GM23338 (cell line): ENCODE data around the gene SLC25A34. TPM values are rescaled to one million over a fixed set of nuclear protein-coding genes. Genes with fewer than 3 reads are reported as not detected.

ENCODE experiments used
- ATAC-seq: fragments of 200-7000 bp; cut with Tn5 transposase; 3 replicates; pipeline ENCODE4 v1.9.1; 2020
- DNase-seq: peaks from one replicate; pipeline ENCODE4 v3.0.0-alpha.2; 2015; ENCODE audit warnings: low spot score
- H2AFZ ChIP-seq: fragments of 200-600 bp; sonication (generic); 2 replicates; pipeline ENCODE4 v1.8.0; 2016; ENCODE audit warnings: antibody characterized with exemption, mild to moderate bottlenecking, moderate library complexity
- H3F3A ChIP-seq: fragments of 200-600 bp; sonication (generic); replicated peaks from 2 replicates; pipeline ENCODE4 v1.8.0; 2017; ENCODE audit warnings: antibody characterized with exemption, mixed run types, low read depth
- H3K27ac ChIP-seq: fragments of 200-600 bp; sonication (generic); 2 replicates; pipeline ENCODE4 v1.6.1; 2016; ENCODE audit warnings: low read depth
- H3K27me3 ChIP-seq: fragments of 200-600 bp; sonication (generic); 2 replicates; pipeline ENCODE4 v1.8.0; 2016; ENCODE audit warnings: mild to moderate bottlenecking, mixed run types, moderate library complexity; ENCODE audit not compliant: insufficient read depth
- H3K36me3 ChIP-seq: fragments of 200-600 bp; sonication (generic); 2 replicates; pipeline ENCODE4 v1.8.0; 2016; ENCODE audit warnings: mild to moderate bottlenecking; ENCODE audit not compliant: insufficient read depth
- H3K4me1 ChIP-seq: fragments of 200-600 bp; sonication (generic); 2 replicates; pipeline ENCODE4 v1.8.0; 2016; ENCODE audit warnings: mild to moderate bottlenecking, moderate library complexity; ENCODE audit not compliant: insufficient read depth
- H3K4me2 ChIP-seq: fragments of 200-600 bp; sonication (generic); 2 replicates; pipeline ENCODE4 v1.7.1; 2017; ENCODE audit warnings: mixed run types
- H3K4me3 ChIP-seq: fragments of 200-600 bp; sonication (generic); 2 replicates; pipeline ENCODE4 v1.6.1; 2016; ENCODE audit warnings: mixed run types
- H3K79me2 ChIP-seq: fragments of 200-600 bp; sonication (generic); replicated peaks from 2 replicates; pipeline ENCODE4 v1.8.0; 2017; ENCODE audit warnings: mild to moderate bottlenecking; ENCODE audit not compliant: insufficient read depth
- H3K9me2 ChIP-seq: fragments of 200-600 bp; sonication (generic); 2 replicates; pipeline ENCODE4 v1.8.0; 2017; ENCODE audit not compliant: insufficient read depth
- H4K20me1 ChIP-seq: fragments of 200-600 bp; sonication (generic); replicated peaks from 2 replicates; pipeline ENCODE4 v1.8.0; 2017; ENCODE audit warnings: mild to moderate bottlenecking; ENCODE audit not compliant: insufficient read depth
- H3K27ac Mint-ChIP-seq: 2 replicates; pipeline ENCODE4 v1.8.0; 2020; ENCODE audit warnings: inconsistent platforms, mild to moderate bottlenecking, moderate library complexity, mixed read lengths
- H3K27me3 Mint-ChIP-seq: 3 replicates; pipeline ENCODE4 v1.8.0; 2022; ENCODE audit warnings: low read depth, mild to moderate bottlenecking, moderate library complexity, mixed read lengths, inconsistent platforms; ENCODE audit not compliant: insufficient read depth, poor library complexity
- H3K36me3 Mint-ChIP-seq: 3 replicates; pipeline ENCODE4 v1.8.0; 2021; ENCODE audit warnings: low read depth, mild to moderate bottlenecking, inconsistent platforms, moderate library complexity, mixed read lengths
- H3K4me1 Mint-ChIP-seq: 3 replicates; pipeline ENCODE4 v1.8.0; 2020; ENCODE audit warnings: mild to moderate bottlenecking, inconsistent platforms, mixed read lengths
- H3K4me3 Mint-ChIP-seq: 3 replicates; pipeline ENCODE4 v1.8.0; 2021; ENCODE audit warnings: moderate library complexity, mild to moderate bottlenecking, inconsistent platforms, mixed read lengths
- H3K9me3 Mint-ChIP-seq: 3 replicates; pipeline ENCODE4 v1.8.0; 2020; ENCODE audit warnings: moderate library complexity, mild to moderate bottlenecking, inconsistent platforms, mixed read lengths
- CREB1 ChIP-seq: fragments of 250-450 bp; sonication (Bioruptor Pico); IDR thresholded peaks from 2 replicates; pipeline ENCODE4 v1.5.0; 2020; ENCODE audit warnings: low read depth, mild to moderate bottlenecking, moderate library complexity
- CTCF ChIP-seq, 2 experiments: fragments of 200-600 bp in 1 of 2; sonication (generic) in 1 of 2; conservative IDR thresholded peaks; 2 replicates each; pipeline versions ENCODE4 v1.5.1 to v1.6.1; 2016 to 2017; ENCODE audit warnings: antibody characterized with exemption in 2 of 2, low read depth in 2 of 2, mild to moderate bottlenecking in 2 of 2, moderate library complexity in 1 of 2
- EZH2 ChIP-seq: fragments of 200-600 bp; sonication (generic); IDR thresholded peaks from one replicate; pipeline ENCODE4 v1.8.0; 2017; ENCODE audit warnings: antibody characterized with exemption, mild to moderate bottlenecking, low read depth; ENCODE audit not compliant: unreplicated experiment
- EZH2phosphoT487 ChIP-seq: fragments of 200-600 bp; sonication (generic); IDR thresholded peaks from one replicate; pipeline ENCODE4 v1.8.1; 2018; ENCODE audit warnings: antibody characterized with exemption; ENCODE audit not compliant: unreplicated experiment
- JUNB ChIP-seq: IDR thresholded peaks from one replicate; pipeline ENCODE4 v1.6.1; 2016; ENCODE audit warnings: antibody characterized with exemption; ENCODE audit not compliant: unreplicated experiment
- NANOG ChIP-seq: IDR thresholded peaks from 2 replicates; pipeline ENCODE4 v1.6.1; 2016; ENCODE audit warnings: antibody characterized with exemption, borderline replicate concordance
- POLR2AphosphoS5 ChIP-seq: IDR thresholded peaks from 2 replicates; pipeline ENCODE4 v1.6.1; 2016; ENCODE audit warnings: antibody characterized with exemption, low read depth
- REST ChIP-seq: IDR thresholded peaks from one replicate; pipeline ENCODE4 v1.6.1; 2018; ENCODE audit warnings: antibody characterized with exemption; ENCODE audit not compliant: unreplicated experiment
- STAT1 ChIP-seq: IDR thresholded peaks from one replicate; pipeline ENCODE4 v1.6.1; 2016; ENCODE audit warnings: antibody characterized with exemption; ENCODE audit not compliant: unreplicated experiment
- ZNF114 ChIP-seq: fragments of 250-450 bp; sonication (Bioruptor Pico); IDR thresholded peaks from 2 replicates; pipeline ENCODE4 v1.5.0; 2020; ENCODE audit warnings: mild to moderate bottlenecking, moderate library complexity
- ZNF331 ChIP-seq: fragments of 250-450 bp; sonication (Bioruptor Pico); IDR thresholded peaks from 2 replicates; pipeline ENCODE4 v1.5.0; 2020; ENCODE audit warnings: low read depth, mild to moderate bottlenecking, moderate library complexity
- ZNF462 ChIP-seq: fragments of 250-450 bp; sonication (Bioruptor Pico); IDR thresholded peaks from 2 replicates; pipeline ENCODE4 v1.5.0; 2020; ENCODE audit warnings: mild to moderate bottlenecking, moderate library complexity
- polyA plus RNA-seq: library from polyadenylated mRNA; unstranded; fragments of >200 nt; fragmentation: Nextera tagmentation; extraction: Ambion mirVana; gene quantifications from 2 replicates; pipeline ENCODE4 v1.2.1, GENCODE V29; 2016
- total RNA-seq: library from RNA; depleted of rRNA; stranded (reverse); fragments of >200 nt; shearing (Covaris generic); gene quantifications from 2 replicates; pipeline ENCODE4 v1.2.3, GENCODE V29; 2014

SLC25A34 gene
- total and polyA plus RNA-seq, 2 experiments from 2014 or later, result 0.11 to 3.5 TPM

GRCh38 chr1:15722411-15722810, 13.6 kb upstream of the SLC25A34 start:
- no peaks in the 10 kb centered on the region for H3K9me2 ChIP-seq
- no peaks in the 10 kb centered on the region; the same call in 1 of the 2 replicates for H3K36me3 ChIP-seq
- peaks cover 31% of the 10 kb centered on the region for H3K36me3 Mint-ChIP-seq
- DNase-seq (no peak), ATAC-seq (no peak)
- H3K4me2 ChIP-seq, result no peak overlapping the region
- TF ChIP-seq NANOG (no peak), REST (no peak), STAT1 (no peak), CREB1 (CRISPR knock-in tag) (no peak), POLR2AphosphoS5 (no peak), ZNF114 (CRISPR knock-in tag) (no peak), EZH2phosphoT487 (no peak), JUNB (no peak), CTCF (conservative IDR thresholded peaks at IDR 0.05; ENCODE audit: low read depth in 2 of 2) (no peak), ZNF331 (CRISPR knock-in tag) (no peak), EZH2 (no peak), ZNF462 (no peak)
- H3K27me3 Mint-ChIP-seq, result peaks cover 4% of the 10 kb centered on the region
- H3K27ac Mint-ChIP-seq, result no peak overlapping the region
- no peak overlapping the region for H2AFZ ChIP-seq
- no peak overlapping the region for H3K4me3 ChIP-seq
- no peaks in the 10 kb centered on the region for H3K4me1 Mint-ChIP-seq
- H3K79me2 ChIP-seq, result no peaks in the 10 kb centered on the region
- H3K4me3 Mint-ChIP-seq, result no peak overlapping the region
- H3K27me3 ChIP-seq, result no peaks in the 10 kb centered on the region
- H3F3A ChIP-seq, result no peaks in the 10 kb centered on the region
- H4K20me1 ChIP-seq, result no peaks in the 10 kb centered on the region; the same call in none of the 2 replicates
- H3K9me3 Mint-ChIP-seq, result no peaks in the 10 kb centered on the region
- no peaks in the 10 kb centered on the region for H3K4me1 ChIP-seq
- H3K27ac ChIP-seq, result no peak overlapping the region
